ENCODE results near the gene PLA2G6. TPM values are rescaled to one million over a fixed set of nuclear protein-coding genes. Genes with fewer than 3 reads are reported as not detected.

The PLA2G6 gene
- total RNA-seq, 1 experiment from 2014 or later: 39.8 TPM

DNA sequence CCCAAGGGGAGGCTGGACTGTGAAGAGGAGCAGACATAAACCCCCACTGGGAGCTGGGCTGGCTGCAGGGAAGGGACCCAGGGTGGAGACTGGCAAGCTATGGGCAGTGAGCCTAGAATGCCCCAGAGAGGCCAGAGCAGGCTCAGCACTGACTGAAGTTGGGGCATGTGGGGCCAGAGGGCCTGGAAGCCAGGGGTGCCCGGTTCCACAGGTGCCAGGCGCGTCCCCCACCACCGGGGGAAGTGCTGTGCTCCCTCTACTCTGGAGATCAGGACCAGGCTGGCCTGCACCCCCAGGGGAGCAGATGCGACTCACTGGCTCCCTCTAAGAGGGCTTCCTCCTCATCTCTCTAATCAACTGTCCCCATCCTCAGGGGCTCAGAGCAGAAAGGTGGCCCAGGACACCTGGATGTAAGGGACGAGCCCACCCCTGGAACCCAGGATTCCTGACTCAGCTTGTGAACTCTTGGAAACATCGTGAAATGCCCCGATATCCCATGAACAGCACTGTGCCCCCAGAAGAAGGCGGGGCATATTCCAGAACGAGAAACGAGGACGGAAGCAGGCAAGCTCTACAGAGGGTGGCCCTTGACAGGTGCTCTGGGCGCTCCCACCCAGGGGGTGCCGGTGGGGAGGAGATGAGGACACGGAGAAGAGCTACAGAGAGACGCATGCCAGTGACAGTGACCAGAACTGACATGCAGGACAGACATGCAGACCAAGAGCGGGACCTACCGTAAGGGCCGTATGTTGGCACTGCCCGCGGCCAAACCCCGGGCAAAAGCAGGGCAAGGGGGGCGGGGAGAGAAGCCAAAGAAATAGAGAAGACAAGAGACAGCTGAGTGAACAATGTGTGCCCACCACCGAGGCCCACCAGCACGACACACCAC, 40.5 kb upstream of the PLA2G6 start:
- CTCF ChIA-PET: interaction anchor here (0.5 kb wide), 1 partner anchor 207 kb away, joined by 6 read pairs; no protein-coding TSS in a partner anchor
- H3K79me2 ChIP-seq (ENCODE audit: low read depth): peaks cover 9% of the 10 kb centered on the region; the same call in 1 of the 2 replicates
- intact Hi-C loops (cut with micrococcal nuclease; ENCODE audit: unreplicated experiment): no loop called here

DNA sequence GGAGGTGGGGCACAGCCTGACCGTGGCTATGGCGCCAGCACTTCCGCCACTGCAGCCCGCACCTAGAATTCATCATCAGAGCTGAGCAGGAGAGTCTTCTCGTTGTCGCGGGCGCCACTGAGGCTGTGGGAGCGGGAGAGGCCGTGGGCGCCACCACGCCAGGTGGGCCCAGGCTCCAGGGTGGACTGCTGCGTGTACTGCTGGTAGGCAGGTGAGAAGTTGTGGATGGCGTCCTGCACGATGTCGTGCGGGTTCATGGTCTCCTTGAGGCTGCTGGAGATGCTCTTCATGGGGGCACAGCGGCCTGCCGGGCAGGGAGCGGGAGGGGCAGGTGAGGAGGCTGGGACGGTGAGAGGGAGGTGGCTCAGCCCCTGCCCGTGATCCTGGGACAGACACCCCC, 39.8 kb upstream of the PLA2G6 start:
- Histone ChIP-seq H3K9me3 (ENCODE audit: insufficient read depth, low read depth) (no peaks in the 10 kb centered on the region), H3K9me2 (ENCODE audit: insufficient read depth) (no peaks in the 10 kb centered on the region), H3F3A (ENCODE audit: insufficient read depth, low read depth) (peaks cover 60% of the 10 kb centered on the region), H3K36me3 (ENCODE audit: low read depth) (peaks cover 23% of the 10 kb centered on the region), H3K79me2 (ENCODE audit: low read depth) (peaks cover 3% of the 10 kb centered on the region; the same call in 1 of the 2 replicates), H2AFZ (no peak overlapping the region), H4K20me1 (ENCODE audit: insufficient read depth) (no peaks in the 10 kb centered on the region), H3K4me3 (no peak overlapping the region), H3K27me3 (ENCODE audit: insufficient read depth, low read depth) (no peaks in the 10 kb centered on the region), H3K27ac (no peak overlapping the region), H3K4me2 (no peak overlapping the region), H3K4me1 (replicated peaks; ENCODE audit: insufficient read depth) (peaks cover 38% of the 10 kb centered on the region)
- TF ChIP-seq, protein P1, sequence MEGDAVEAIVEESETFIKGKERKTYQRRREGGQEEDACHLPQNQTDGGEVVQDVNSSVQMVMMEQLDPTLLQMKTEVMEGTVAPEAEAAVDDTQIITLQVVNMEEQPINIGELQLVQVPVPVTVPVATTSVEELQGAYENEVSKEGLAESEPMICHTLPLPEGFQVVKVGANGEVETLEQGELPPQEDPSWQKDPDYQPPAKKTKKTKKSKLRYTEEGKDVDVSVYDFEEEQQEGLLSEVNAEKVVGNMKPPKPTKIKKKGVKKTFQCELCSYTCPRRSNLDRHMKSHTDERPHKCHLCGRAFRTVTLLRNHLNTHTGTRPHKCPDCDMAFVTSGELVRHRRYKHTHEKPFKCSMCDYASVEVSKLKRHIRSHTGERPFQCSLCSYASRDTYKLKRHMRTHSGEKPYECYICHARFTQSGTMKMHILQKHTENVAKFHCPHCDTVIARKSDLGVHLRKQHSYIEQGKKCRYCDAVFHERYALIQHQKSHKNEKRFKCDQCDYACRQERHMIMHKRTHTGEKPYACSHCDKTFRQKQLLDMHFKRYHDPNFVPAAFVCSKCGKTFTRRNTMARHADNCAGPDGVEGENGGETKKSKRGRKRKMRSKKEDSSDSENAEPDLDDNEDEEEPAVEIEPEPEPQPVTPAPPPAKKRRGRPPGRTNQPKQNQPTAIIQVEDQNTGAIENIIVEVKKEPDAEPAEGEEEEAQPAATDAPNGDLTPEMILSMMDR (conservative IDR thresholded peaks at IDR 0.05): no peak
- no peak for TF ChIP-seq EZH2 (IDR thresholded peaks at IDR 0.05; ENCODE audit: low read depth)
- CTCF ChIA-PET: no interaction called here
- POLR2A ChIA-PET (ENCODE audit: unreplicated experiment): interaction anchor here (0.6 kb wide), 1 partner anchor 25 kb away, joined by 4 read pairs; no protein-coding TSS in a partner anchor
- intact Hi-C loops (cut with micrococcal nuclease; ENCODE audit: unreplicated experiment): no loop called here
- BruUV-seq (replicated peaks): no TSS peak
- no peak for DNase-seq

More for the DNA sequence above, 40.5 kb upstream of the PLA2G6 start:
- Histone ChIP-seq H3K27me3 (ENCODE audit: insufficient read depth, low read depth) (no peaks in the 10 kb centered on the region), H2AFZ (no peak overlapping the region), H4K20me1 (ENCODE audit: insufficient read depth) (no peaks in the 10 kb centered on the region), H3K9me2 (ENCODE audit: insufficient read depth) (no peaks in the 10 kb centered on the region), H3K36me3 (ENCODE audit: low read depth) (peaks cover 26% of the 10 kb centered on the region; the same call in 1 of the 2 replicates), H3K4me1 (replicated peaks; ENCODE audit: insufficient read depth) (peaks cover 38% of the 10 kb centered on the region), H3K27ac (no peak overlapping the region; the same call in 1 of the 2 replicates), H3F3A (ENCODE audit: insufficient read depth, low read depth) (peaks cover 55% of the 10 kb centered on the region), H3K4me2 (no peak overlapping the region), H3K9me3 (ENCODE audit: insufficient read depth, low read depth) (no peaks in the 10 kb centered on the region), H3K4me3 (no peak overlapping the region)
- no TSS peak for BruUV-seq (replicated peaks)
- DNase-seq: no peak
- no peak for TF ChIP-seq EZH2 (IDR thresholded peaks at IDR 0.05; ENCODE audit: low read depth)
- TF ChIP-seq, protein P1 (conservative IDR thresholded peaks at IDR 0.05): no peak
- POLR2A ChIA-PET (ENCODE audit: unreplicated experiment): interaction anchor here (0.6 kb wide), 1 partner anchor 64 kb away, joined by 8 read pairs; no protein-coding TSS in a partner anchor

DNA sequence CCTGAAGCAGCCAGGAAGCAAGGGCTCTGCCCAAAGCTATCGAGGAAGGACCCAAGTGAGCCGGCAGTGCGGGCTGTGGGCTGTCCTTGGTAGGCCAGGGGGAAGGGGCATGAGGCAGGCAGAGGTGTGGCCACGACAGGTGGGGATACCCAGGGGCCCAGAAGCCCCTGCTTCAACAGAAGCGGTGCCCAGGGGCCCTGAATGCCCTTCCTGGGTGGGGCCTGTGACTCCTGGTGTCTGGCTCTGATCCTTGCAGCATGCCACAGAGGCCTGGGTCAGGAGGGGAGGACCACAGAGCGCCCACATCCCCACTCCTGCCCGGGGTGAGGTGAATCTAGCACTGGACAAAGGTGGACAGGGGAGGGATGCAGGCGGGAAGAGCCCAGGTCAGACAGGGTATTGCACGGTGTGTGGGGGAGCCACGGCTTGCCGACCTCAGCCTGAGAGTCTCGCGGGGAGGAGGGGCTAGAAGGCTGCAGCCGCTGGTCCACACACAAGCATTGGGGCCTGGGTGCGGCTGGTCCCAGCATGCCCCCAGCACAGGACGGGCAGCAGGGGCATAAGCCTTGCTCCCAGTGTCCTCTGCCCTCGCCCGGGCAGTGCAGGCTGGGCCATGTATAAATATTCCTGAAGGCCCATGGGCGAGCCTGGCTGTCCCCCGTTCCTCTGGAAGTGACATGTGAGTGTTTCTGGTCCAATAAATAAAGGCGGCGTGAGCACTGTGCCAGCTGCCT, 39.2 kb upstream of the PLA2G6 start:
- BruUV-seq (replicated peaks): no TSS peak
- intact Hi-C loops (cut with micrococcal nuclease; ENCODE audit: unreplicated experiment): no loop called here
- H3K27me3 ChIP-seq (ENCODE audit: insufficient read depth, low read depth): no peaks in the 10 kb centered on the region

More for the DNA sequence above, 39.2 kb upstream of the PLA2G6 start:
- Histone ChIP-seq H3K9me2 (ENCODE audit: insufficient read depth) (no peaks in the 10 kb centered on the region), H3K36me3 (ENCODE audit: low read depth) (peaks cover 24% of the 10 kb centered on the region), H3K9me3 (ENCODE audit: insufficient read depth, low read depth) (no peaks in the 10 kb centered on the region), H3F3A (ENCODE audit: insufficient read depth, low read depth) (peaks cover 61% of the 10 kb centered on the region), H3K4me1 (replicated peaks; ENCODE audit: insufficient read depth) (peaks cover 38% of the 10 kb centered on the region), H3K27ac (peak overlapping the region; percentile 89), H3K4me3 (no peak overlapping the region), H4K20me1 (ENCODE audit: insufficient read depth) (no peaks in the 10 kb centered on the region), H3K79me2 (ENCODE audit: low read depth) (no peaks in the 10 kb centered on the region), H2AFZ (no peak overlapping the region), H3K4me2 (no peak overlapping the region)
- ChIA-PET POLR2A (ENCODE audit: unreplicated experiment) (interaction anchor here (0.6 to 0.8 kb wide), 2 partner anchors 26 to 63 kb away, joined by 4 to 5 read pairs; no protein-coding TSS in a partner anchor), CTCF (interaction anchor here (0.6 kb wide), 1 partner anchor 131 kb away, joined by 19 read pairs; no protein-coding TSS in a partner anchor)
- no peak for TF ChIP-seq EZH2 (IDR thresholded peaks at IDR 0.05; ENCODE audit: low read depth)
- TF ChIP-seq, protein P1 (conservative IDR thresholded peaks at IDR 0.05): no peak
- DNase-seq: peak in 1 of 2 experiments; percentile 76
